Measurements from ENCODE around the gene PTPRN2. TPM values are rescaled to one million over a fixed set of nuclear protein-coding genes. Genes with fewer than 3 reads are reported as not detected.

Gene PTPRN2
- polyA plus RNA-seq, 1 donor: 1.7 TPM

- DNase-seq (ENCODE audit: low read depth): no peak
Observed at GRCh38 chr7:157687845-157688532, 899.6 kb downstream of the PTPRN2 start.

GRCh38 chr7:157687158-157687557 is 900.5 kb downstream of the PTPRN2 start:
- no peak for DNase-seq (ENCODE audit: low read depth)

GRCh38 chr7:157686285-157686894 is 901.2 kb downstream of the PTPRN2 start:
- DNase-seq (ENCODE audit: low read depth): no peak

- no peak for DNase-seq (ENCODE audit: low read depth)
Observed at GRCh38 chr7:157685430-157686284, 902.0 kb downstream of the PTPRN2 start.

GRCh38 chr7:157684909-157685429 is 902.7 kb downstream of the PTPRN2 start:
- DNase-seq (ENCODE audit: low read depth): no peak

GRCh38 chr7:157684157-157684908 is 903.3 kb downstream of the PTPRN2 start:
- DNase-seq (ENCODE audit: low read depth): no peak

GRCh38 chr7:157683747-157684156 is 903.9 kb downstream of the PTPRN2 start:
- no peak for DNase-seq (ENCODE audit: low read depth)

GRCh38 chr7:157682946-157683746 is 904.5 kb downstream of the PTPRN2 start:
- no peak for DNase-seq (ENCODE audit: low read depth)

GRCh38 chr7:157682064-157682945 is 905.3 kb downstream of the PTPRN2 start:
- DNase-seq (ENCODE audit: low read depth): no peak

GRCh38 chr7:157679607-157680006 is 908.0 kb downstream of the PTPRN2 start:
- no peak for DNase-seq (ENCODE audit: low read depth)

- no peak for DNase-seq (ENCODE audit: low read depth)
Observed at GRCh38 chr7:157678501-157678900, 909.1 kb downstream of the PTPRN2 start.

GRCh38 chr7:157676456-157677255 is 911.0 kb downstream of the PTPRN2 start:
- no peak for DNase-seq (ENCODE audit: low read depth)

- DNase-seq (ENCODE audit: low read depth): no peak
Observed at GRCh38 chr7:157676001-157676400, 911.6 kb downstream of the PTPRN2 start.

GRCh38 chr7:157675427-157675927 is 912.1 kb downstream of the PTPRN2 start:
- DNase-seq (ENCODE audit: low read depth): no peak

- no peak for DNase-seq (ENCODE audit: low read depth)
Observed at GRCh38 chr7:157674715-157675426, 912.8 kb downstream of the PTPRN2 start.

- no peak for DNase-seq (ENCODE audit: low read depth)
Observed at GRCh38 chr7:157674027-157674714, 913.5 kb downstream of the PTPRN2 start.

GRCh38 chr7:157673573-157673972 is 914.0 kb downstream of the PTPRN2 start:
- no peak for DNase-seq (ENCODE audit: low read depth)
